Stimulated activated effector memory CD8-positive, alpha-beta T cell treated with anti-CD3 and anti-CD28 coated beads, Interleukin-12 subunit alpha, Interleukin-12 subunit beta, amount 100 ng/mL, for 72 hours (primary cell): ENCODE results near the gene MAD2L2.

Source experiments
- ATAC-seq: fragments of 150-1000 bp; cut with Tn5 transposase; 2 replicates; pipeline ENCODE4 v1.10.0; 2021
- DNase-seq, 2 donors: peaks; one replicate each; pipeline ENCODE4 v3.0.0; 2021 to 2022; ENCODE audit warnings: low spot score in 2 of 2
- H3K27ac Mint-ChIP-seq: one replicate; pipeline ENCODE4 v1.8.0; 2022; ENCODE audit warnings: mild to moderate bottlenecking, mixed read lengths
- H3K36me3 Mint-ChIP-seq: one replicate; pipeline ENCODE4 v1.8.0; 2022; ENCODE audit warnings: mild to moderate bottlenecking, mixed read lengths
- H3K4me1 Mint-ChIP-seq: one replicate; pipeline ENCODE4 v1.8.0; 2022; ENCODE audit warnings: mixed read lengths
- H3K4me3 Mint-ChIP-seq: one replicate; pipeline ENCODE4 v1.8.0; 2022; ENCODE audit warnings: mild to moderate bottlenecking, mixed read lengths
- H3K9me3 Mint-ChIP-seq: one replicate; pipeline ENCODE4 v1.8.0; 2022; ENCODE audit warnings: mixed read lengths

Gene MAD2L2

DNA sequence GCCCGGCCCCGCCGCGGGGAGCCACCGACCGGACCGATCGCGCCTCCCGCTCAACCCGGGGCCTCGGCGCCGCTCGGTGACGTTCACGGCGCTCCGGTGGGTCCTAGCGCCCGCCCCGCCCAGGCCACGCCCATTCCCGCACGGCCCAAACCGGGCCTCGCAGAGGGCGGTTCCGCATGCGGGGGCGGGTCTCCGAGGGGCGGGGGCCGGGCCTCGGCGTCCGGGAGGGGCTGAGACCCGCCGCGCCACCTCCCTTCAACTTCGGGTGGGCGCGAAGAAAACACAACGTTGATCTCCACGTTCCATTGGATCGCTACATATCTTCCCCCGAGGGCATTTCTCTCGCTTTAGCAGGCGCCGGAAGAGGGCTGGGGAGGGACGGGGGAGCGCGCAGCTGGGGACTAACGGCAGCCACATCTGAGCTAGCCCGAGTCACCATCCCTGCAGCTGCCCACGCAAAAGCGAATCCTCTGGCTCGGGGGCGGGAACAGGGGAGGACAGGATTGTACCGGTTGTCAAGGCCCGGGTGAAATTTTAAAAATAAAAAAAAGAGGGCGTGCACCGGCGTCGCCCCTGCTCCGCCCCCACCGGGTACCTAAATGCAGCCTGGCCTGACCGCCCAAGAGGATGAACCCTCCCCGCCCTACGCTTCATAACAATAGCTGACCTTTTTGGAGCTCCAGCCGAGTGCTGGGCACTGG, at the start of gene MAD2L2:
Gene MAD2L2, minus strand, starts transcription at position 78 of the 701 bp plus-strand sequence. CDS start 547 bp downstream, outside the sequence.
- DNase-seq, result peak; percentile 93 to 95
- H3K4me1 Mint-ChIP-seq, result peaks cover 21% of the 10 kb centered on the region
- peak; percentile 93 for ATAC-seq
- H3K27ac Mint-ChIP-seq, result peak within 1 kb of the TSS; percentile 80
- H3K9me3 Mint-ChIP-seq, result no peaks in the 10 kb centered on the region
- H3K4me3 Mint-ChIP-seq, result peak within 1 kb of the TSS; percentile 81
- H3K36me3 Mint-ChIP-seq, result peaks cover 22% of the 10 kb centered on the region

DNA sequence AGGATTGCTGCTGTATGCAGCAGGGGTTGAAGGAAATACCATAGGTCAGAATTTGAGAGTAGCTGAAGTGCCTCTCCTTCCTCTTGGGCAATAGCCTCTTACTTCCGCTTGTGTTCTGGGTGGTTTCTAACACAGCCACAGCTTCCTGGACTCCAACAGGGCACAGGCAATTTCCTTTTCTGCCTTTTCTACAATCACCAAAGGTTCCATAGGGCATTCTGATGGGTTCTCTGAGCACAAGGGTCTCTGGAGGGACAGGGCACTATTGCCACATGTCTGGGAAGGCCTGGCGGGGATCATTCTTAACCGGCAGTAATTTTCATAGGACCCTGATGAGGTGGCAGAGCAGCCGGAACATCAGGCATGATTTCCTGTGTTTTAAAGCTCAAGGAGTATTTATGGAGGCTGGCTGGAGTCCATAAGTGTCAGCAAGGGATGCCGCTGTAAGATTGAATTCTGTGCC, 49.5 kb upstream of the MAD2L2 start:
- peak overlapping the region; percentile 68 for H3K4me3 Mint-ChIP-seq
- DNase-seq (no peak), ATAC-seq (peak; percentile 87)
- H3K27ac Mint-ChIP-seq, result peak overlapping the region; percentile 90
- H3K36me3 Mint-ChIP-seq, result no peaks in the 10 kb centered on the region
- H3K4me1 Mint-ChIP-seq, result peaks cover 38% of the 10 kb centered on the region
- H3K9me3 Mint-ChIP-seq, result no peaks in the 10 kb centered on the region

DNA sequence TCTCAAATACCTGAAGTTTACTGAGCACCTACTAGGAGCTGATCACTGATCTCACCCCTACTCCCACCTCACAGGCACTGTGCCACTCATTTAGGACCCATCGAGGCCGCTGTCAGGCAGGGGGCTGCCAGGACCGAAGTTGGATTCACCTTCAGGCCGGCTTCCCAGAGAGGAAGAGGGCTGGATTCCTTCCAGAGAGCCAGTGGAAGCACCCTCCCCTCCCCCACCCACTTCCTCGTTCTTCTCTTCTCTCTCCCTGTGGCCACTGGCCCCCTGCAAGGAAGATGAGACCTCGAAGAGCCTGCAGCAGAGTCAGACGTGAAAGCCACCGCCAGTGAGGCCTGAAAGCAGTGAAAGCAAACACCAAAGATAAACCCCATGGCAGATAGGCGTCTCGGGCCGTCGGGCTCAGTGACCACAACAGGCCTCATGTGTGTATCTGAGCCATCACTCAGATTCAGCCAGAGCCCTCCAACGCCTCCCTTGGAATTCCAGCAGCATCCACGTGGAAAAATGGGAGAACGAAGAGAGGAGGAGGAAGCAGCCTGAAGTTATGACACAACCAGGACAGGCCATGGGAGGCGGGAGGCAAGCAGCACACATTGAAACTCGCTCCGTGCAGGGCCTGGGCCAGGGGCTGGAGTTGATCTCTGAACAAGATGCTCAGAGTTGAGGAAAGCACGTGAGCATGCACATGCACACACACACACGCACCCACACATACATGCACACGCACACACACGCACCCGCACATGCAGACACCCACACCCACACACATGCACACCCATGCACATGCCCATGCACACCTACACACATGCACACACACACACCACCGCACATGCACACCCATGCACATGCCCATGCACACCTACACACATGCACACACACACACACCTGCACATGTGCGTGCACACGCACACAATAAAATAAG, 48.8 kb upstream of the MAD2L2 start:
- ATAC-seq, result peak; percentile 23
- Mint-ChIP-seq H3K27ac (peak overlapping the region; percentile 90), H3K4me1 (peaks cover 34% of the 10 kb centered on the region), H3K9me3 (no peaks in the 10 kb centered on the region), H3K36me3 (no peaks in the 10 kb centered on the region), H3K4me3 (peak overlapping the region; percentile 68)
- no peak for DNase-seq

DNA sequence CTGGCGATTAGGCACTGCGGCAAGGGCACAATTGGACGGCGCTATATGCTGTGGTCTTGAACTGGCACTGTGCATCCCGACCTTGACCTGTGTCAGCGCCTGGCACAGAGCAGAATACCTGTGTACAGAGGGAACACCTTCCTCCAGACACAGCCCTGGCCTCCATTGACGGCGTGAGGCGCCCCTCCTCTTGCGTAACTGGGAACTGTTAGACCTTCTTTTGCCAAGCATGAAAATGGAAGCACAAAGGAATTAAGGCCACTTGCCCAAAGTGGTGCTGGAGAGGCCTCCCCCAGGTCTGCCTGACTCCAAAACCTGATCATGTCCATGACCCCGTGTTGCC, 48.2 kb upstream of the MAD2L2 start:
- H3K9me3 Mint-ChIP-seq, result no peaks in the 10 kb centered on the region
- no peaks in the 10 kb centered on the region for H3K36me3 Mint-ChIP-seq
- DNase-seq (no peak), ATAC-seq (no peak)
- H3K4me3 Mint-ChIP-seq, result no peak overlapping the region
- H3K4me1 Mint-ChIP-seq, result peaks cover 34% of the 10 kb centered on the region
- H3K27ac Mint-ChIP-seq, result peak overlapping the region; percentile 90

DNA sequence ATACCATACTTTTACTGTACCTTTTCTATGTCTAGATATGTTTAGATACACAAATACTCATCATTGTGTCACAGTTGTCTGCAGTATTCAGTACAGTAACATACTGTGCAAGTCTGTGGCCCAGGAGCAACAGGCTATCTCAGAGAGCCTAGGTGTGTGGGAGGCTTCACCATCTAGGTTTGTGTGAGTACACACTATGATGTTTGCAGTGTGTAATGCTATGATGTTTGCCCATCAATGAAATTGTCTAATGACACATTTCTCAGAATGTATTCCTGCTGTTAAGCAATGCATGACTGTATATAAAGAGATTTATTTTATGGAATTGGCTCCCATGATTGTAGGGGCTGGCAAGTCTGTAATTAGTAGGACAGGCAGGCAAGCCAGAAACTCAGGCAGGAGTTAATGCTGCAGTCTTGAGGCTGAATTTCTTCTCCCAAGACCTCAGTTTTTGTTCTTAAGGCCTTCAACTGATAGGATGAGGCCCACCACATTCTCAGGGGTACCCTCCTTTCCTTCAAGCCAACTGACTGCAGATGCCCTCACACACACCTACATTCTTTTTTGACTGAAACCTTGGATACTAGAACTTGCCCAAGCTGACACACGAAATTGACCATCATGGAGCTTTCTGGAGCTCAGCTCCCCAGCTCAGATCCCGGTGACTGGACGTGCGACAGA, 47.3 kb upstream of the MAD2L2 start:
- ATAC-seq, result peak; percentile 31
- peaks cover 34% of the 10 kb centered on the region for H3K4me1 Mint-ChIP-seq

DNA sequence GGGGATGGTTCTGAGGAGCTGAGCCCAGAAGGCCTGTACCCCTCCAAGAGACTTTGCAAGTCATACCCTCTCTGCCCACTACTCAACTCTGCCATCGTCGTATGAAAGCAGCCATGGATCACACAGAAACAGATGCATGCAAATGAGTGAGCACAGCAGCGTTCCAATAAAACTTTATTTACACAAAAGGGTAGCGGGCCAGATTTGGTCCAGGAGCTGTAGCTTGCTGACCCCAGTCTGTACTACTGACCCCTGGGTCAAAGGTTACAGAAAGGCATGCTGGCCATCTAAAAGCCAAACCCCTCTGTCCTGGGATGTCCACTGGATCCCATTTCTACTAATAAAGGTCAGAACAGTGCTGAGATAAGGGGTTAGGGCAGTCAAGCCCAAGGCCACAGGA, 46.2 kb upstream of the MAD2L2 start:
- no peak overlapping the region for H3K4me3 Mint-ChIP-seq
- DNase-seq, result no peak
- no peak for ATAC-seq
- H3K36me3 Mint-ChIP-seq, result no peaks in the 10 kb centered on the region
- H3K27ac Mint-ChIP-seq, result no peak overlapping the region
- peaks cover 33% of the 10 kb centered on the region for H3K4me1 Mint-ChIP-seq
- no peaks in the 10 kb centered on the region for H3K9me3 Mint-ChIP-seq

More for the DNA sequence above, 47.3 kb upstream of the MAD2L2 start:
- Mint-ChIP-seq H3K9me3 (no peaks in the 10 kb centered on the region), H3K4me3 (no peak overlapping the region), H3K27ac (no peak overlapping the region), H3K36me3 (no peaks in the 10 kb centered on the region)
- DNase-seq, result no peak

DNA sequence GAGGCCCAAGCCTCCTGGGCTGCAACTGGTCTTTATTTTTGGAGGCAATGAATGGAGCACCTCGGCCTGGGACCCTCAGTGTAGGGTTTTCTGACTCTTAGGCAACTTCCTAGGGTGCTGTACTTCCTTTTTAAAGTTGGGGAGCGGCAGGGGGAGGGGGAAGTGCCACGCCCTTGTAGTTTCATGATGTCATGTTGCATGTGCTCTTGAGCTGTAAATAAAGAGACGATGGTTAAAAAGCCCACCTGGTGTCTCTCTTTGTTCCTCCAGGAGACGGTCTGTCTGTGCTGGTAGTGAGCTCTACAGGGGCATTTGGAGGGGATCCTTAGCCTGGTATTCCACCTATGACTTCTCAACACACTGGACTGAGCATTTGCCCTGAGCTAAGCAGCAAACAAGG, 44.7 kb upstream of the MAD2L2 start:
- DNase-seq (no peak), ATAC-seq (no peak)
- Mint-ChIP-seq H3K4me1 (peaks cover 21% of the 10 kb centered on the region), H3K4me3 (no peak overlapping the region), H3K27ac (no peak overlapping the region), H3K36me3 (no peaks in the 10 kb centered on the region), H3K9me3 (no peaks in the 10 kb centered on the region)

DNA sequence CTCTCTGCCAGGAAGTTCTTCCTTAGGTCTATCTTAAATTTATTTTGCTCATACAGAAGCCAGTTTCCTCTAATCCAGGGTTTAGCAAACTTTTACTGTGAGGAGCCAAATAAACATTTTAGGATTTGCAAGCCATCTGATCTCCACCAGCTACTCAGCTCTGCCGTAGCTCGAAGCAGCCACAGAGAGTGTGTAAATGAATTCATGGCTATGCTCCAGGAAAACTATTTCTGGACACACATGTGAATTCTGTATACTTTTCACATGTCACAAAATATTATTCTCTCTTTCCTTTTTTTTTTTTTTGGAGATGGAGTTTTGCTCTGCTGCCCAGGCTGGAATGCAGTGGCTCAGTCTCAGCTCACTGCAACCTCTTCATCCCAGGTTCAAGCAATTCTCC, 41.6 kb upstream of the MAD2L2 start:
- no peak overlapping the region for H3K4me3 Mint-ChIP-seq
- H3K27ac Mint-ChIP-seq, result no peak overlapping the region
- peaks cover 15% of the 10 kb centered on the region for H3K4me1 Mint-ChIP-seq
- H3K9me3 Mint-ChIP-seq, result no peaks in the 10 kb centered on the region
- ATAC-seq (no peak), DNase-seq (no peak)
- H3K36me3 Mint-ChIP-seq, result no peaks in the 10 kb centered on the region

DNA sequence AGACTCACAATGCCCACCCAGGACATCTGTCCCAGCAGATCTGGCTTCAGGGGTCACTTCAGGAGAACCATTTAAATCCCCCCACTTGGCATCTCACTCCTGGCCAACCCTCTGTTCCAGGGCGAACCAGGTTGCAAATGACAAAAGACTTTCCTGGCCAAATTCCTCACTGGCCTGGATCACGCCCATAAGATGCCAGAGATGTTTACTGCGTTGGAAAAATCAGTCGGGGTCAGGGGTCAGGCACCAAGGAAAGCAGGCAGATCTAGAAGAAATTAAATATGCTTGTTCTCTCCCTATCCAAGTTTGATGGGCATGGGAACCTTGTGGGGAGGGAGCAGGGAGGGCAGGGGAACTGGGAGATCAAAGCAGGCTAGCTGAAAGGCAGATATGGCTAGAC, 40.4 kb upstream of the MAD2L2 start:
- ATAC-seq (no peak), DNase-seq (no peak)
- Mint-ChIP-seq H3K9me3 (no peaks in the 10 kb centered on the region), H3K27ac (no peak overlapping the region), H3K4me1 (peaks cover 15% of the 10 kb centered on the region), H3K4me3 (no peak overlapping the region), H3K36me3 (no peaks in the 10 kb centered on the region)

DNA sequence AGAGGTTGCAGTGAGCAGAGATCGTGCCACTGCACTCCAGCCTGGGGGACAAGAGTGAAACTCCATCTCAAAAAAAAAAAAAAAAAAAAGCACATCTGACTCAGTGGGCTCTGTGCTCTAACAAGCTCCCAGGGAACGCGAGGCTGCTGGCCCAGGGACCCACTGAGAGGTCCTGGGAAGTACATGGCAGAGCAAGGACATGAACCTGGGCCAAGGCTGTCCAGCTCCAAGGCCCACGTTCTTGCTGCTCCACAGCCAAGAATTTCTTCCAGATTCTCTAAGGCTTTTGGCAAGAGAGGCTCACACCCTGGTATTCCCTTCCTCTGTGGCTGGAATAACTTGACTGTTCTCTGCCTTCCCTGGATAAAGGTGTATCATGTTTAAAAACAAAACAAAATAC, 39.6 kb upstream of the MAD2L2 start:
- Mint-ChIP-seq H3K4me1 (peaks cover 15% of the 10 kb centered on the region), H3K27ac (no peak overlapping the region), H3K4me3 (peak overlapping the region; percentile 82), H3K9me3 (no peaks in the 10 kb centered on the region), H3K36me3 (no peaks in the 10 kb centered on the region)
- ATAC-seq (no peak), DNase-seq (no peak)

DNA sequence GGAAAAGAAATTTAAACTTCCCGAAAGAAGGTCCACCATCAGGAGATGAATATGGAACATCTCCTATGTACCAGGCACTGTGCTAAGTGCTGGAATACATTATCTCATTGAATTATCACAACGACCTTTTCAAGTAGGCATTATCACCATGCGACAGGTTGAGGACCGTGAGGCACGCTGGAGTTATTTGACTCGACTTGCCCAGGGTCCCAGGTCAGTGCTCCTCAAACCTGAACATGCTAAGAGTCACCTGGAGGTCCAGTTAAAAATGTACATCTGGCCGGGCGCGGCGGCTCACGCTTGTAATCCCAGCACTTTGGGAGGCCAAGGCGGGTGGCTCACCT, 39.1 kb upstream of the MAD2L2 start:
- Mint-ChIP-seq H3K4me3 (peak overlapping the region; percentile 82), H3K36me3 (no peaks in the 10 kb centered on the region), H3K4me1 (peaks cover 15% of the 10 kb centered on the region), H3K9me3 (no peaks in the 10 kb centered on the region), H3K27ac (peak overlapping the region; percentile 94)
- DNase-seq (no peak), ATAC-seq (no peak)

DNA sequence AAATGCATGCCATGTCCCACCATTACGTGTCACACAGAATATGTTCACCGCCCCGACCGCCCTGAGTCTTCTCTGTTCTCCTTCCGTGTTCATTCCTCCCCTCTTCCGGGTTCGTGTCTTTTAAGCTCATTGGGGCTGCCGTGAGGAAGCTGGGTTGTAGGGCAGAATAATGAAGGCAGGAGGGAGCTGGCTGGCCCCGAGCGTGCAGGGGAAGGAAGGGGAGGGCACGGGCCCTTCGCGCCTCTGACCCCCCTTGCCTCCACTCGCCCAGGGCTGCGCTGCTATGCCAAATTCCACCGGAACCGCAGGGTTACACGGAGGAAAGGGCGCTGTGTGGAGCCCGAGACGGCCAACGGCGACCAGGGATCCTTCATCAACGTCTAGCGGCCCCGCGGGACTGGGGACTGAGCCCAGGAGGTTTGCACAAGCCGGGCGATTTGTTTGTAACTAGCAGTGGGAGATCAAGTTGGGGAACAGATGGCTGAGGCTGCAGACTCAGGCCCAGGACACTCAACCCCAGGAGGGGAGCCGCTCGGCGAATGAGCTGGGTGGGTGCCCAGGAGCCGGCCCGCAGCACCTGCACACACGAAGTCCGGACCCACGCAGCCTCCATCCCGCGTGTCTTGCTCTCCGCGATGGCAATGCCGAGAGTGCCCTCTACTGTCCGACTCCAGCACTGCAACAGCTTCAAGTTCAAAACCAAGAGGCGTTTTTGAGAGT, 38.5 kb upstream of the MAD2L2 start:
- Mint-ChIP-seq H3K4me1 (peaks cover 15% of the 10 kb centered on the region), H3K9me3 (no peaks in the 10 kb centered on the region), H3K36me3 (no peaks in the 10 kb centered on the region), H3K27ac (peak overlapping the region; percentile 94), H3K4me3 (peak overlapping the region; percentile 82)
- peak; percentile 91 for ATAC-seq
- peak; percentile 80 to 90 for DNase-seq

DNA sequence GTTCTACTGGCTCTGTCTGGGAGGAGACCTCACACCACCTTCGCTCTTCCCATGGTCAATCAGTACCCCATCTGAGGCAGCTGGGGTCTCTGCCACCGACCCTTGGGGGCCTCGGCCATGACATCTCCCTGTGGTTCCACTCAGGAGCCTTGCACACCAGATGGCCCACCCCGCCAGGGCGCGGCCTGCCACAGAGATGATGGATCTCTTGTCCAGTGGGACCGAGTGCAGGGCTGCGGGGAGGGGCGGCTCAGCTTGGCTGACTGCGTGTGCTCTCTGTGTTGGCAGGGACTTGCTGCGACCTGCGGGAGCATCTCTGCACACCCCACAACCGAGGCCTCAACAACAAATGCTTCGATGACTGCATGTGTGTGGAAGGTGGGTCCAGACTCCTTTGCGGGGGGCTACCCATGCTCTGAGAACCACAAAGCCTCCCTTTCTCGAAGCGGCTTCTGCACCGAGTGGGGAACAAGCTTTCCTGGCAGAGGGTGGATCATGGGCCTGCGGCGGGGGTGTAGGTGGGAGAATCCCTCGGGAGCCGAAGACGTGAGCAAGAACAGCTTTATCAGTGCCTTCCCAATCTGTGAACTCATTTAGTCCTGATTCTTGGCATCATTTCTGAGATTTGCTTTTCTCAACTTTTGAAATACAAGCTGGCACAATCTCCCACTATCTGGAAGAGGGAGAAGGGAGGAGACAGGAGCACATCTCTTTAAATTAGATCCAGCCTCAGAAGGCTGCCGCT, 34.1 kb upstream of the MAD2L2 start:
- H3K9me3 Mint-ChIP-seq, result no peaks in the 10 kb centered on the region
- H3K36me3 Mint-ChIP-seq, result no peaks in the 10 kb centered on the region
- H3K27ac Mint-ChIP-seq, result no peak overlapping the region
- H3K4me3 Mint-ChIP-seq, result no peak overlapping the region
- DNase-seq, result no peak
- ATAC-seq, result no peak
- peaks cover 15% of the 10 kb centered on the region for H3K4me1 Mint-ChIP-seq

DNA sequence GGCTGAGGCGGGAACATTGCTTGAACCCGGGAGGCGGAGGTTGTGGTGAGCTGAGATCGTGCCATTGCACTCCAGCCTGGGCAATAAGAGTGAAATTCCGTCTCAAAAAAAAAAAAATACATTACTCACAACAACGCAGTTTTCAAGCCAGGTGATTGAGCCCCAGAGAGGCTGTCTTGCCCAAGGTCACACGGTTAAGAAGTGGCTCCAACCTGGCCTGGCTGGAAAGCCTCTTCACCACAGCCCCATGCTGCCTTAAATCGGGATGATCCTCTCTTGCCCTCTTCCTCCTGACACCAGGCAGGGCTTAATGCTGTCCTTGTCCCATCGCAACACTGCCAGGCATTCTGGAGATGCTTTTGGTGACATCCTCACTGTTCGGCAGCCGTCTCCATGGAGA, 32.1 kb upstream of the MAD2L2 start:
- DNase-seq, result no peak
- Mint-ChIP-seq H3K27ac (no peak overlapping the region), H3K4me1 (peaks cover 7% of the 10 kb centered on the region), H3K9me3 (no peaks in the 10 kb centered on the region), H3K36me3 (no peaks in the 10 kb centered on the region), H3K4me3 (no peak overlapping the region)
- ATAC-seq, result no peak
